GM19395 (cell line): Measurements from ENCODE around the gene FLNB.

ENCODE experiments used
- ATAC-seq: cut with Tn5 transposase; IDR thresholded peaks from one replicate; pipeline ENCODE4 v1.9.1; 2021; ENCODE audit warnings: mild to moderate bottlenecking, moderate library complexity; ENCODE audit not compliant: unreplicated experiment

FLNB gene

GRCh38 chr3:58072763-58073130 is 64.5 kb downstream of the FLNB start:
- no peak for ATAC-seq

- ATAC-seq = peak; percentile 67
Measured at GRCh38 chr3:58073301-58074108, 65.3 kb downstream of the FLNB start.

- ATAC-seq = peak; percentile 67
Measured at GRCh38 chr3:58074116-58074715, 66.0 kb downstream of the FLNB start.

DNA sequence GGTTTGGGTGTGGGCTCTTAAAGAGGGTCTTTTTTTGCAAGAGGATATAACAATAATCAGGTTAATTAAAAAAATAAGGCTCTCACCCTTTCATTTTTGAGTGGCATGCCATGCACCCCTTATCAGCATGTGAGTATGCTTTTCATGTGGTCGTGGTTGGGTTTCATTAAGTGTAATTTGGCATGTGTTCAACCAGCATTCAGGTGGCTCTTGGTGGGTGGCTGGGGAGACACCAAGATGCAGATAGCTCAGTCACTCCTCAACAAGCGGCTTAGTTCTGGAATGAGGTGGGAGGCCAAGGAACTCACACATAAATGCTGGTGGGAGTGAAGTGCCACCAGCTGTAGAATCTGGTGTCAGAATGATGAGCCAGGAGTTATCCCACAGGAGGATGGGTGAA is 66.8 kb downstream of the FLNB start:
- no peak for ATAC-seq

GRCh38 chr3:58077596-58078285 is 69.5 kb downstream of the FLNB start:
- no peak for ATAC-seq

DNA sequence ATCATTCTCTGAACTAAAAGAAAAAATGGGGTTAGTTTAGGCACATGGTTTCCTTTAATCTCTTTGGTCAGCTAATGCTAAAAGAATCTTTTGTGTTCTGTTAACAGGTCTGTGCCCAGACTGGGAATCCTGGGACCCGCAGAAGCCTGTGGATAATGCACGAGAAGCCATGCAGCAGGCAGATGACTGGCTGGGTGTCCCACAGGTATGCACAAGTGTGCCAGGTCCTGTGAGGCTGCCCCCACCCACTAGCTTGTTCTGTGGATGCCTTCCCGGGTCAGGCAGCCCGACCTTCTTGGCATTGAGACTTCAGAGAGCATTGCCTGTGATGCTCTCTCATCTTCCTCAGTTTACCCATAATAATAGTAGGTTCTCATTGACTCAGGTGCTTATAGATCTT is 70.4 kb downstream of the FLNB start:
- no peak for ATAC-seq

GRCh38 chr3:58079773-58080172 is 71.6 kb downstream of the FLNB start:
- ATAC-seq = no peak

DNA sequence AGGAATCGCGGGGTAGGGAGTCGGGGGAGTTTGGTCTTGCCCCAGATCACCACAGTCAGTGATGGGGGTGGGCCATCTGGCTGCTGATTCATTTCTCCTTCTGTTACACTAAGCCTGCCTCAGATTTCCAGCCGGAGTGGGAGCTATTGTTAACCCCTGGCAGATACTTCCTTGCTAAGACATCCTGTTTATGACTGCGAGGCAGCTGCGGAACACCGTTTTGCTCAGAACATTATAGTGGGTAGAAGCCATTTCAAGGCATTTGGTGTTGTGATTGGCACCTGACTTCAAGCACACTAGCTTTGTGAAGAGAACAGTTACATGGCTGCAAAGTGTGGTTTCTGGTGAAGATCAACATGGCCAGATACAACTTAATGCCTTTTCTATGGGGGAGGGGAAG is 73.8 kb downstream of the FLNB start:
- no peak for ATAC-seq

- ATAC-seq = no peak
Measured at GRCh38 chr3:58084166-58084565, 75.9 kb downstream of the FLNB start.

- ATAC-seq = peak; percentile 91
Measured at GRCh38 chr3:58084788-58085543, 76.7 kb downstream of the FLNB start.

DNA sequence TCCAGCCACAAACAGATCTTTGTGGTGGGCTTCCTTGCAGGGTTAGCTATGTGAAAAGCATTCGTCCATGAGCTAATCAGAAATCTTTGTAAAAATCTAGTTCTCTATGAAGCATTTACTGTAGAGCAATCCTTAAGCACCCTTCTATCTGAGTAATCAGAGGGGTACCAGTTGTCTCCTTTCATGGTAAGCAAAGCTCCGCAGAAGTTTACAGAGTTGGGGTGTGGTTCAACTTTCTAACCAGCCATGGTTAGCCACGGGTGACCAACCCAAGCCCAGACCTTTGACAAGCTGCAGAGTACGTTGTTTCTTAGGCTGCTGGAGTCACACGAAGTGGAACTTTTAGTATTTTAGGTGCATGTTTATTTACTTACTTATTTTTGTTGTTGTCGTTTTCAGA is 77.4 kb downstream of the FLNB start:
- peak; percentile 49 for ATAC-seq

DNA sequence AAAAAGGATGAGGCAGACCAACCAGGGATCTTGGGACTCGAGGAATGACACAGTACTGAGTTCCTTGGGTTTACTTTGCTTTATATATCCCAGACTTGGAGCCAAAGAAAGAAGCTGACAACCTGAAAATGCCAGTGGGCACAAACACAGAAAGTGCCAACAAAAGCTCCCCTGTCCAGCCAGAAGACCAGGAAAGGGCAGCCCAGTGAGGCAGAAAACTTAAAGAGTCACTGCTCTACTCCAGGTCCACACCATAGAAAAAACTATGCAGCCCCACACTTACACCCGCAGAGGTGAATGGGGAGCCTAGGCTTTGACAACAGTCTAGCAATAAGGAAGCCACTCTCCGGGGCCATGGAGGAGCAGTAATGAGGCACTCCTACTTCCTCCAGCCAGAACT is 80.3 kb downstream of the FLNB start:
- ATAC-seq = no peak

DNA sequence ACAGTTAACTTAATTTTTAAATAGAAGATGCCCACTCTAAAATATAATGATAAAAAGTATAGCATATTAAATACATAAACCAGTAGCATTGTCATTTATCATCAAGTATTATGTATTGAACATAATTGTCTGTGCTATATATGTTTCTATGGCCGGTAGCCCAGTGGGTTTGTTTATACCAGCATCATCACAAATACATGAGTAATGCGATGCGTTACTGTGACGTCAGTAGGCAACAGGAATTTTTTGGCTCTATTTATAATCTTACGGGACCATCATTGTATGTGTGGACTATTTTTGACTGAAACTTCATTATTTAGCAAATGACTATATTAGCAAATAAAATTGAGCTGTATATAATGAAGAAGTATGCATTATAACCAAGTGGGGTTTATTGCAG is 82.1 kb downstream of the FLNB start:
- ATAC-seq = no peak

- ATAC-seq = no peak
Measured at GRCh38 chr3:58092521-58092920, 84.3 kb downstream of the FLNB start.

DNA sequence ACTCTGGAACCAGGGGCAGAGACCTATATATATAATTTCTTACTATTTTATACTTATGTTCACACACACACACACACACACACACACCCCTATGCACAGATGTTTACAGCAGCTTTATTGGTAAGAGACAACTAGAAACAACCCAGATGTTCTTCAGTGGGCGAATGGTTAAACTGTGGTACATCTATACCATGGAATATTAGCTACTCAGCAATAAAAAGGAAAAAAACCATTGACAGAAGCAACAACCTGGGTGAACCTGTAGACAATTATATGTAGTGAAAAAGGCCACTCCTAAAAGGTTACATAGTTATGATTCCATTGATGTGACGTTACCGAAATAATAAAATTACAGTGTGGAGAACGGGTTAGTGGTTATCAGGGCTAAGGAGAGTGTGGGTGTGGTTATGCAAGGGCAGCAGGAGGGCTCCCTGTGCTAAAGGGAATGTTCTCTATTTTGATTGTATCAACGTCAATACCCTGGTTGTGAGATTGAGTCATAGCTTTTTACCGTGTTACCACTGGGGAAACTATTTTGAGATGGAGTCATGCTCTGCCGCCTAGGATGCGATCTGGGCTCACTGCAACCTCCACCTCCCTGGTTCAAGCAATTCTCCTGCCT is 85.5 kb downstream of the FLNB start:
- no peak for ATAC-seq

DNA sequence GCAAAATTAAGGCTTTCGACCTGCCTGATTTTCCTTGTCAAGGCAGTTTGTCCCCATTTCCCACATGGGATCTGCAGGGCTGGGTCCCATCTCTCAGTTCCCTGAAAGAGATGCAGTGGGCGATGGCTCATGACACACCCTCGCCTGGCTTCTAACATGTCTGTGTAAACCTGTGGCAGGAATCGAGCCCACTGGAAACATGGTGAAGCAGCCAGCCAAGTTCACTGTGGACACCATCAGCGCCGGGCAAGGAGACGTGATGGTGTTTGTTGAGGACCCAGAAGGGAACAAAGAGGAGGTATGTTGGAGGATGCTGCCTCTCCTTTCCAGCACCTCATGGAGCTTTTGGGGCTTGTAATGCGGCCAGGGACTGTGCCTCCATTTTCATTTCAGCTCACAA is 86.4 kb downstream of the FLNB start:
- no peak for ATAC-seq

GRCh38 chr3:58095603-58096138 is 87.4 kb downstream of the FLNB start:
- no peak for ATAC-seq

- ATAC-seq = no peak
Measured at GRCh38 chr3:58098531-58098930, 90.3 kb downstream of the FLNB start.

GRCh38 chr3:58099865-58100264 is 91.6 kb downstream of the FLNB start:
- no peak for ATAC-seq

GRCh38 chr3:58101499-58102389 is 93.5 kb downstream of the FLNB start:
- no peak for ATAC-seq
